T-helper 9 cell (primary cell): Measurements from ENCODE around the gene PIAS4.
A peak's percentile ranks its signal among the peaks of the same experiment; 100 is the strongest.

Source experiments
- DNase-seq: peaks from one replicate; pipeline ENCODE4 v3.0.0-alpha.2; 2020

PIAS4 gene

DNA sequence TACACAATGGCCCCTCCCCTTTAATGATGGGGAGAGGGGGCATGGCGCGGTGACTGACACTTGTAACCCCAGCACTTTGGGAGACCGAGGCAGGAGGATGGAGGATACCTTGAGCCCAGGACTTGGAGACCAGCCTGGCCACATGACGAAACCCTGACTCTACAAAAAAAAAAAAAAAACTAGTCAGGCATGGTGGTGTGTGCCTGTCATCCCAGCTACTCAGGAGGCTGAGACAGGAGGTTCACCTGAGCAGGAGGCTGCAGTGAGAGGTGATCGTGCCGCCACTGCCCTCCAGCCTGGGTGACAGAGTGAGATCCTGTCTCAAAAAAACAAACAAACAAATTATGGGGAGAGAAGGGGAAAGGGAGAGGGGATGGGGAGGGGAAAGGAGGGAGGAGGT lies 72.9 kb downstream of the PIAS4 start:
- DNase-seq = no peak

DNA sequence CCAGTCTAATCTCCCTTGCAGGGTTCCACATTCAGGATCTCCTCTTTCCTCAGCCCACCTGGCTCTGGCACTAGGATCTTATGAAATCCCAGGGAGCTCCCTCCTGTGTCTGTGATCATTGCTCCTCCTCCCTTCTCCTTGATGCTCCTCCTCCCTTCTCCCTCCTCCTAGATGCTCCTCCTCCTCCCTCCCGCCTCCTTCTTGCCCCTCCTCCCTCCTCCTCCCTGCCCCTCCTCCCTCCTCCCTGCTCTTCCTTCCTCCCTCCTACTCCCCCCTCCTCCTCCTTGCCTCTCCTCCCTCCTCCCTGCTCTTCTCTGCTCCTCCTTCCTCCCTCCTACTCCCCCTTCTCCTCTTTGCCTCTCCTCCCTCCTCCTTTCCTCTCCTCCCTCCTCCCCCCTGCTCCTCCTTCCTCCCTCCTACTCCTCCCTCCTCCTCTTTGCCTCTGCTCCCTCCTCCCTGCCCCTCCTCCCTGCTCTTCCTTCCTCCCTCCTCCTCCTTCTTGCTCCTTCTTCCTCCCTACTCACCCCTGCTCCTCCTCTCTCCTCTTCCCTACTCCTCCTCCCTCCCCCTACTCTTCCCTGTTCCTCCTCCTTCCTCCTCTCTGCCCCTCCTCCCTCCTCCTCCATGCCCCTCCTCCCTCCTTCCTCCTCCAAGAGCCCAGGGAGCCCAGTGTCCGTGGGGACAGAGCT lies 74.0 kb downstream of the PIAS4 start:
- no peak for DNase-seq

DNA sequence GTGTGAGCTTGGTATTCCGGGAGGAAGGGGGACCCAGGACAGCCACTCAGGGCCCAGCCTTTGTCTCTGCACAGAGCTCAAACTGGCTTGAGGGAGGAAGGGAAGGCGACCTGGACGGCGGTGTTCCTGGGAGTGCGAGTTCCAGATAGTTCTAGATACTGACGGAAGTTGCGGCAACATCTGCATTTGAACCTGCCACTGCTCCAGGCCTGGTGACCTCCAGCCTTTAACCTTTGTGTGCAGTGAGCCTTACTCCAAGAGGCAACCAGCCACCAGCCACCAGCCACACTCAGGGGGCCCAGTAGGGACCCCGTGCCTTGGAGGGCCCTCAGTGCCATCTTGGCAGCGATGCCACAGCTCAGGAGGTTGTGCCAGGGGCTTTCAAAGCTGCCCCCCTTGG lies 74.6 kb downstream of the PIAS4 start:
- DNase-seq = no peak

- DNase-seq = no peak
Measured at GRCh38 chr19:4083677-4084546, 76.4 kb downstream of the PIAS4 start.

DNA sequence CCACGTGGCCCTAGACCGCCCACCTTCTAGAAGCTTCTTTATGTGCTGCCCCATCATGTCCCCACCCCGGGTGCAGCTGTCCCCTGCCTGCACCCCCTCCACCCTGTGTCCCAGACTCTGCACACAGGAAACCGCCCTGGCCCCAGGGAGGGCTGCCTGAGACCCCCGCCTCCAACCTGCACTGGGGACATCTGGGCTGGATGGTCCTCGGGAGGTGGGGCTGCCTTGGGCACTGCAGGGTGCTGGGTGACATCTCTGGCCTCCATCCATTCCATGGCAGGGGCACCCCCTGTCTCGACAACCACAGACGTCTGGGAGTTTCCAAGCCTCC lies 77.0 kb downstream of the PIAS4 start:
- DNase-seq = no peak

DNA sequence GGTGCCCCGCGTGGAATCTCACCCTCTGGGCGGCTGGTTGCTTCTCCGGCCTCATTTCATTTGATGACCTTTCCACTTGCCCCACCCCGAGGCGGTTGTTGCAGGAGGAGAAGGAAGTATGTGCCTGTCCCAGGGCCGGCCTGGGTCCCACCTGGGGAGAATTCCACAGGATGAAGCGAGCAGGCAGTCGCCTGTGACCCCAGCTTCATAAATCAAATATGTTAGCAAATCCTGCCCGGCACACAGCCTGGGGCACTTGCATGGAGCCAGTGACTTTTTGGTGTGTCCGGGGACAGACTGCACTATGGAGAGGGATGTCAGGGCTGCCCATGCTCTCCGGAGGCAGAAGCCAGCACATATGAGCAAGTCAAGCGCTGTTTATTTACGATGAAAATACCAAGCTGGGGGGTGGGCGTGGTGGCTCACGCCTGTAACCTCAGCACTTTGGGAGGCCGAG lies 78.9 kb downstream of the PIAS4 start:
- no peak for DNase-seq

GRCh38 chr19:4087787-4088679 lies 80.5 kb downstream of the PIAS4 start:
- DNase-seq = no peak

DNA sequence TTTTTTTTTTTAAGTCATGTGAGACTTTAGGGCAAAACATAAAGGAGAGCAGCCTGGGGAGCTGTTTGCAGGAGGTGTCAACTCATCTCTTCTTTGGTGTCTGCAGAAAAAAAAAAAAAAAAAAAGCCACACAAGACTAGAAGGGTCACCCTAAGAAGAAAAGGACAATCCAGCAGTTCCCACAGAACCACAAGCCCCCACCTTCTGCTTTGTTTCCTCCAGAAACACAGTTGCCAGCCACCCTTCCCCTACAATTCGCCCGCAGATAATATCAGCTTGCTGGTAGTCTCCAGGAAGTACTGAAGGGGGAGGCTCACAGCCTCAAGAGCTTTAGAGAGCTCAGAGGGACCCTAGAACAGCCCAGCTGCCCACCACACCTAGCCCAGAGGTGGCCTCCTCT lies 81.4 kb downstream of the PIAS4 start:
- peak; percentile 41 for DNase-seq
